ENCODE measurements around the gene ST3GAL5. TPM values are rescaled to one million over a fixed set of nuclear protein-coding genes. Genes with fewer than 3 reads are reported as not detected.
A peak's percentile ranks its signal among the peaks of the same experiment; 100 is the strongest.
"Not testable (repeated sequence)": the region's sequence is repeated elsewhere in the genome, so short reads cannot be mapped to it uniquely, and the experiment has no call there.

ST3GAL5 gene
- total RNA-seq, 2 donors from 2014 or later = 24.7 to 38.6 TPM

DNA sequence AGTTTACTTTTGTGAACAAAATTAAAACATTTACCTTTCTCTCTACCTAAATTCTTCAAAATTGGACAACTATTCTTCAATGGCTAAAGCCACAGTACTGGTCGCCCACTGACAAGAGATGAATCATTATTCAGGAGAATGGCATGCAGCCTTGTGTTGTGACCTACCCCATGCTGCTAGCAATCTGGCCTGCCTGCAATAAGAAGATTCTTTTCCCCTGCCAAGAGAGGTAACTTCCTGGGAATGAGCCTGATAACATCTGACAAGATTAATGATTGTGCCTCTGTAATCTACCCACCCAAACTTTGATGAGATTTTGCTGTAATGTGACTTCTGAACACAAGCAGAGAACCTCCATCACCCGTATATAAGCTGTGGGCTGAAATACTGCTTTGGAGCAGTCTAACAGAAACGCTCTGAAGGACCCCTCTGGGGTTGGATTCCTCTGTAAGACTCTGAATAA is 47.0 kb upstream of the ST3GAL5 start:
- intact Hi-C loops (cut with DNase I) = no loop called here
- no peak for DNase-seq (ENCODE audit: low spot score)

DNA sequence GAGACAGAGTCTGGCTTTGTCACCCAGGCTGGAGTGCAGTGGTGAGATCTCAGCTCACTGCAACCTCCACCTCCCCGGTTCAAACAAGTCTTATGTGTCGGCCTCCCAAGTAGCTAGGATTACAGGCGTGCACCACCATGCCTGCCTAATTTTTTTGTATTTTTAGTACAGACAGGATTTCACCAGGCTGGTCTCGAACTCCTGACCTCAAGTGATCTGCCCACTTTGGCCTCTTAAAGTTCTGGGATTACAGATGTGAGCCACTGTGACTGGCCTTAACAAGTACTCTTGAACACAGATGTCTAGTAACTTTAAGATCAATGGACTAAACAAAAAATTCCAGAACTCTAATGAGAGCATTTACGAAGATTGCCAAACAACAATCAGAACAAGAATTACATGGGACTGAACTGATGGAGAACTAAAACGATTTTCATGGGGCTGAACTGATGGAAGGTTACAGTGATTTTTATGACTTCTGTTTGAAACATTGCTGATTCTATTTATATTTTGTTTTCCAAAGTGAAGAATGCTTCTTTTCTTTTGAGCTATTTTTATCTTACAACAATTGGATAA is 46.5 kb upstream of the ST3GAL5 start:
- 69% methylated on average over 6 of the region's 6 CpGs for WGBS
- Histone ChIP-seq H3K27ac (no peak overlapping the region), H3K36me3 (no peaks in the 10 kb centered on the region), H3K27me3 (replicated peaks; ENCODE audit: insufficient read depth) (no peaks in the 10 kb centered on the region), H3K4me3 (no peak overlapping the region), H3K9me3 (no peaks in the 10 kb centered on the region), H3K4me1 (replicated peaks) (no peaks in the 10 kb centered on the region)
- no peak for DNase-seq (ENCODE audit: low spot score)
- intact Hi-C loops (cut with DNase I) = no loop called here
- TF ChIP-seq POLR2A (IDR thresholded peaks at IDR 0.05) (no peak), CTCF (IDR thresholded peaks at IDR 0.05) (no peak), POLR2AphosphoS5 (IDR thresholded peaks at IDR 0.05) (no peak)

More for the DNA sequence above, 47.0 kb upstream of the ST3GAL5 start:
- Histone ChIP-seq H3K27me3 (replicated peaks; ENCODE audit: insufficient read depth) (no peaks in the 10 kb centered on the region), H3K36me3 (no peaks in the 10 kb centered on the region), H3K4me1 (replicated peaks) (no peaks in the 10 kb centered on the region), H3K27ac (no peak overlapping the region), H3K9me3 (no peaks in the 10 kb centered on the region), H3K4me3 (no peak overlapping the region)
- TF ChIP-seq POLR2A (IDR thresholded peaks at IDR 0.05) = no peak
- no peak for TF ChIP-seq POLR2AphosphoS5 (IDR thresholded peaks at IDR 0.05)
- no peak for TF ChIP-seq CTCF (IDR thresholded peaks at IDR 0.05)
- WGBS = 35% methylated on average over 3 of the region's 3 CpGs

- H3K36me3 ChIP-seq = no peaks in the 10 kb centered on the region
- 57% methylated on average over 7 of the region's 7 CpGs for WGBS
- H3K4me1 ChIP-seq (replicated peaks) = no peaks in the 10 kb centered on the region
- no peaks in the 10 kb centered on the region for H3K27me3 ChIP-seq (replicated peaks; ENCODE audit: insufficient read depth)
- no peak overlapping the region for H3K27ac ChIP-seq
- no peaks in the 10 kb centered on the region for H3K9me3 ChIP-seq
- H3K4me3 ChIP-seq = no peak overlapping the region
- intact Hi-C loops (cut with DNase I) = no loop called here
- DNase-seq (ENCODE audit: low spot score) = no peak
- no peak for TF ChIP-seq POLR2AphosphoS5 (IDR thresholded peaks at IDR 0.05)
- TF ChIP-seq POLR2A (IDR thresholded peaks at IDR 0.05) = no peak
- TF ChIP-seq CTCF (IDR thresholded peaks at IDR 0.05) = no peak
Observed at GRCh38 chr2:85933753-85934594, 45.2 kb upstream of the ST3GAL5 start.

DNA sequence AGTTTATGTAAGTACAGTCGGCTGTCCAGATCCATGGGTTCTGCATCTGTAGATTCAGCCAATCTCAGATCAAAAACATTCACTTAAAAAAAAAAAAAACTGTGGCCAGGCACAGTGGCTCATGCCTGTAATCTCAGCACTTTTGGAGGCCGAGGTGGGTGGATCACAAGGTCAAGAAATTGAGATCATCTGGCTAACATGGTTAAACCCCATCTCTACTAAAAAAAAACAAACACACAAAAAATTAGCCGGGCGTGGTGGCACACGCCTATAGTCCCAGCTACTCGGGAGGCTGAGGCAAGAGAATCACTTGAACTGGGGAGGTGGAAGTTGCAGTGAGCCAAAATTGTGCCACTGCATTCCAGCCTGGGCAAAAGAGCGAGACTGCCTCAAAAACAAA is 42.4 kb upstream of the ST3GAL5 start:
- 84% methylated on average over 7 of the region's 7 CpGs for WGBS
- H3K4me1 ChIP-seq (replicated peaks); H3K36me3 ChIP-seq; H3K4me3 ChIP-seq; H3K27ac ChIP-seq; DNase-seq (ENCODE audit: low spot score); H3K9me3 ChIP-seq; H3K27me3 ChIP-seq (replicated peaks; ENCODE audit: insufficient read depth); intact Hi-C loops (cut with DNase I): not testable (repeated sequence)

DNA sequence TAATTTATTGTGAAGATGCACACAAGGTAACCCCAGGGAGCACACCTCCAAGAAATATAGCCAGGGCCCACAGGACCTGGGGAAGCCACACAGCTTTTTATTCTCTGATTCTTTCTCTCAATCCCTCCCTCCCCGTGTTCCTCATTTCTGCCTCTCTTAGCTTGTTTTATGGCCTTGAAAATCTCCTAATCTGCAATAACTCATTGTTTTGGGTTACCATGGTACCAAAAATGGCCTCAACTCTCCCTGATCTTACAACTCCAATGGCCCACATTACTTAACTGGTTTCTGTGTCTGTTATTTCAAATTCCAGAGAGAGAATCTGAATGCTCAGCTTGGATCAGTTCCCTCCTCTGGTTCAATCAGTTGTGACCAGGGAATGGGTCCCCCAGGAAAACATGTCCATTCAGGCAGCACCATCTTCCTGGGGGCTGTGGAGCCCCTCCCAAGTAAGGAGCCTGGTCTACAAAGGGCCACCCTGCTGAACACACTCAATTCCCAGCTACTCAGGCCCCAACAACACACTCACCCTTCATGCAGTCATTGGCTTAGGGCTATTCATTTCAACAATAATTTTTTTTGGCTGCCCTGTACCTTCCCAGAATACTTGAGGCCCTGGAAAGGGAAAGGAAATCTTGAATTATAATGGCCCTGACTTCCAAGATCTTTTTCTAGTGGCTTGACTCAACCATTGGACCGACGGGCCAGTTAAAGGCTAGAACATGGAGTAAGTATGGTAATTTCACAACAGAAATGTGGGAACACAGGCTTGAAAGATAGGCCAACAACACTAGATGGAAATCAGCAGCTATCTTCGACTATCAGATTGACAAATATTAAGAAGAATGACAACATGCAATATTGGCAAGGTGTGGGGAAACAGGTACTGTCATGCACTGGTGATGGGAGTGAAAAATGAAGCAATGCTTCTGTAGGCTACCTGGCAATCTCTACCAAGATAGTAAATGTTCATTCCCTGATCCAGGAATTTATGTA is 41.6 kb upstream of the ST3GAL5 start:
- no peaks in the 10 kb centered on the region for H3K27me3 ChIP-seq (replicated peaks; ENCODE audit: insufficient read depth)
- H3K36me3 ChIP-seq = no peaks in the 10 kb centered on the region
- no peak overlapping the region for H3K27ac ChIP-seq
- no peak overlapping the region for H3K4me3 ChIP-seq
- no peak for TF ChIP-seq CTCF (IDR thresholded peaks at IDR 0.05)
- TF ChIP-seq POLR2AphosphoS5 (IDR thresholded peaks at IDR 0.05) = peak; percentile 20
- no peaks in the 10 kb centered on the region for H3K9me3 ChIP-seq
- 64% methylated on average over 4 of the region's 4 CpGs for WGBS
- H3K4me1 ChIP-seq (replicated peaks) = no peaks in the 10 kb centered on the region
- DNase-seq (ENCODE audit: low spot score) = no peak
- intact Hi-C loops (cut with DNase I) = no loop called here

All from prostate gland (tissue), 2 donors.